Transverse colon (tissue), 4 donors: ENCODE results near the gene TLK1. TPM values are rescaled to one million over a fixed set of nuclear protein-coding genes. Genes with fewer than 3 reads are reported as not detected.

Experiments
- DNase-seq: peaks from one replicate; pipeline ENCODE4 v3.0.0-alpha.2; 2019
- H3K27ac ChIP-seq, 4 donors: fragments of 200-600 bp; sonication (generic); 2 replicates each; pipeline ENCODE4 v1.5.1; 2016 to 2018; ENCODE audit warnings: inconsistent platforms in 4 of 4
- H3K27me3 ChIP-seq: fragments of 200-600 bp; sonication (generic); 2 replicates; pipeline ENCODE4 v1.5.1; 2017; ENCODE audit warnings: inconsistent platforms
- H3K36me3 ChIP-seq, 4 donors: fragments of 200-600 bp; sonication (generic); 2 replicates each; pipeline ENCODE4 v1.5.1; 2017 to 2019; ENCODE audit warnings: inconsistent platforms in 4 of 4
- H3K4me1 ChIP-seq, 4 donors: fragments of 200-600 bp; sonication (generic); 2 replicates each; pipeline ENCODE4 v1.5.1; 2017 to 2020; ENCODE audit warnings: inconsistent platforms in 4 of 4
- H3K4me3 ChIP-seq, 4 donors: fragments of 200-600 bp; sonication (generic); 1 replicate in 1 of 4; 2 replicates in 3 of 4; pipeline versions ENCODE4 v1.5.1 to v1.6.1; 2017 to 2019; ENCODE audit warnings: inconsistent platforms in 4 of 4
- H3K9me3 ChIP-seq, 2 donors: fragments of 200-600 bp; sonication (generic); 2 replicates each; pipeline ENCODE4 v1.5.1; 2017 to 2019; ENCODE audit warnings: inconsistent platforms in 2 of 2
- CTCF ChIP-seq, 5 experiments: fragments of 200-600 bp in 3 of 5; fragments of 450-650 bp in 2 of 5; sonication (generic) in 3 of 5; IDR thresholded peaks; 1 replicate in 2 of 5; 2 replicates in 3 of 5; pipeline ENCODE4 v1.5.1; 2016 to 2017; ENCODE audit warnings: antibody characterized with exemption in 5 of 5, inconsistent platforms in 3 of 5, mild to moderate bottlenecking in 2 of 5, moderate library complexity in 1 of 5
- EP300 ChIP-seq: sonication (generic); formaldehyde crosslinking; IDR thresholded peaks from one replicate; pipeline ENCODE4 v1.6.1; 2017; ENCODE audit warnings: antibody characterized with exemption, low read depth
- POLR2A ChIP-seq: fragments of 450-650 bp; IDR thresholded peaks from one replicate; pipeline ENCODE4 v1.6.1; 2016; ENCODE audit warnings: antibody characterized with exemption, mild to moderate bottlenecking, moderate library complexity
- POLR2AphosphoS5 ChIP-seq, 3 donors: sonication (generic); formaldehyde crosslinking; IDR thresholded peaks; one replicate each; pipeline ENCODE4 v1.6.1; 2016; ENCODE audit warnings: antibody characterized with exemption in 3 of 3
- WGBS, 2 donors: methylation state at CpG; one replicate each; pipeline ENCODE4 v1.1.5; 2018; ENCODE audit warnings: low coverage in 1 of 2; 5-methylcytosine and 5-hydroxymethylcytosine counted together
- in situ Hi-C, 4 donors: fragments of 200-750 bp; cut with MboI; loops; one replicate each; pipeline versions ENCODE4 v1.15.0 to v1.15.1; 2017; ENCODE audit warnings: low sequenced_read_pairs in 3 of 4, low pct_ligation_motif_present in 1 of 4, low pct_unique_long_range_greater_than_20kb in 1 of 4
- intact Hi-C: fragments of 100-400 bp; cut with DNase I; formaldehyde crosslinking; loops from one replicate; pipeline ENCODE4 v1.15.1; 2023; ENCODE audit warnings: low total_unique reads
- total RNA-seq, 4 donors: library from RNA; depleted of rRNA; stranded (reverse); fragments of >200 nt; gene quantifications; one replicate each; pipeline ENCODE4 v1.1.0, GENCODE V29; 2016

Gene TLK1
- total RNA-seq, 4 donors from 2014 or later, result 39.6 to 76.3 (median 53.2) TPM

GRCh38 chr2:170942615-170943014 is 218.1 kb downstream of the TLK1 start:
- intact Hi-C loops (no loop called here), in situ Hi-C loops (no loop called here)
- no peak overlapping the region for H3K4me3 ChIP-seq
- H3K27me3 ChIP-seq, result no peaks in the 10 kb centered on the region
- H3K27ac ChIP-seq, result no peak overlapping the region
- H3K36me3 ChIP-seq, result no peaks in the 10 kb centered on the region
- DNase-seq, result no peak
- no peaks in the 10 kb centered on the region for H3K9me3 ChIP-seq
- WGBS, 2 donors, result 94 to 95% methylated on average over 4 of the region's 4 CpGs
- no peak for TF ChIP-seq EP300
- TF ChIP-seq POLR2A, result no peak
- no peak for TF ChIP-seq POLR2AphosphoS5 (IDR thresholded peaks at IDR 0.05)
- TF ChIP-seq CTCF (IDR thresholded peaks at IDR 0.05), result no peak
- peaks cover 2 to 26% (median 7%) of the 10 kb centered on the region in 4 donors for H3K4me1 ChIP-seq

Other genes with a start within 250 kb of the TLK1 start
- gene GORASP2, start 231.6 kb downstream of the TLK1 start, total RNA-seq, result 10 to 100 TPM; 14.7 to 43.7 (median 29.4) TPM